ENCODE measurements around the gene FOXL2. TPM values are rescaled to one million over a fixed set of nuclear protein-coding genes. Genes with fewer than 3 reads are reported as not detected.

Gene FOXL2
- total RNA-seq, 1 donor from 2014 or later, result not detected

- TF ChIP-seq, protein P1, sequence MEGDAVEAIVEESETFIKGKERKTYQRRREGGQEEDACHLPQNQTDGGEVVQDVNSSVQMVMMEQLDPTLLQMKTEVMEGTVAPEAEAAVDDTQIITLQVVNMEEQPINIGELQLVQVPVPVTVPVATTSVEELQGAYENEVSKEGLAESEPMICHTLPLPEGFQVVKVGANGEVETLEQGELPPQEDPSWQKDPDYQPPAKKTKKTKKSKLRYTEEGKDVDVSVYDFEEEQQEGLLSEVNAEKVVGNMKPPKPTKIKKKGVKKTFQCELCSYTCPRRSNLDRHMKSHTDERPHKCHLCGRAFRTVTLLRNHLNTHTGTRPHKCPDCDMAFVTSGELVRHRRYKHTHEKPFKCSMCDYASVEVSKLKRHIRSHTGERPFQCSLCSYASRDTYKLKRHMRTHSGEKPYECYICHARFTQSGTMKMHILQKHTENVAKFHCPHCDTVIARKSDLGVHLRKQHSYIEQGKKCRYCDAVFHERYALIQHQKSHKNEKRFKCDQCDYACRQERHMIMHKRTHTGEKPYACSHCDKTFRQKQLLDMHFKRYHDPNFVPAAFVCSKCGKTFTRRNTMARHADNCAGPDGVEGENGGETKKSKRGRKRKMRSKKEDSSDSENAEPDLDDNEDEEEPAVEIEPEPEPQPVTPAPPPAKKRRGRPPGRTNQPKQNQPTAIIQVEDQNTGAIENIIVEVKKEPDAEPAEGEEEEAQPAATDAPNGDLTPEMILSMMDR (IDR thresholded peaks at IDR 0.05; ENCODE audit: unreplicated experiment), result no peak
- Mint-ChIP-seq H3K4me3 (no peak overlapping the region), H3K4me1 (no peaks in the 10 kb centered on the region), H3K27ac (no peak overlapping the region), H3K9me3 (no peaks in the 10 kb centered on the region), H3K27me3 (ENCODE audit: low read depth) (peaks cover 29% of the 10 kb centered on the region), H3K36me3 (no peaks in the 10 kb centered on the region)
- no peak for DNase-seq (ENCODE audit: low spot score in 2 of 2, unreplicated experiment in 2 of 2)
Measured at GRCh38 chr3:138976047-138976446, 29.1 kb upstream of the FOXL2 start.

GRCh38 chr3:138975351-138975750, 28.4 kb upstream of the FOXL2 start:
- H3K4me3 Mint-ChIP-seq, result no peak overlapping the region
- H3K36me3 Mint-ChIP-seq, result no peaks in the 10 kb centered on the region
- H3K9me3 Mint-ChIP-seq, result no peaks in the 10 kb centered on the region
- H3K4me1 Mint-ChIP-seq, result no peaks in the 10 kb centered on the region
- no peak overlapping the region for H3K27ac Mint-ChIP-seq
- DNase-seq (ENCODE audit: low spot score in 2 of 2, unreplicated experiment in 2 of 2), result no peak
- TF ChIP-seq, protein P1 (IDR thresholded peaks at IDR 0.05; ENCODE audit: unreplicated experiment), result no peak
- peaks cover 28% of the 10 kb centered on the region for H3K27me3 Mint-ChIP-seq (ENCODE audit: low read depth)

DNA sequence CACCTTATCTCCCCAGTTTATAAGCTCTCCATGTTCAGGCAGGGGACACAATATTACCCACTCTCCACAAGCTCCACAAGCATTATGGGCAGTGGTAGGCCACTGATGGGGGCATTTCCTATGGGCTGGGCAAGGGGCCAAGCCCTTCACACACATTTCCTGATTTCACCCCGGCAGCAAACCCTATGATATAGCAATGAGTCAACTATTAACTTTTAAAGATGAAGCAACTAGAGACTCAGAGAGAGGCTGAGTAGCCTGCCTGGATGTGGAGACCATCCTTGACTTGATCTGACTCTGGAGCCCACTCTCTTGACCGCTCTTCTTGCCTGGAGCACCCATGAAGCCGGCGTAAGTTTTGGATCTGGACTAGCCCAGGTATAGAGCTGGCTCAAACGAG, 27.5 kb upstream of the FOXL2 start:
- H3K4me3 Mint-ChIP-seq, result no peak overlapping the region
- no peak for DNase-seq (ENCODE audit: low spot score in 2 of 2, unreplicated experiment in 2 of 2)
- peaks cover 29% of the 10 kb centered on the region for H3K27me3 Mint-ChIP-seq (ENCODE audit: low read depth)
- no peaks in the 10 kb centered on the region for H3K4me1 Mint-ChIP-seq
- TF ChIP-seq, protein P1 (IDR thresholded peaks at IDR 0.05; ENCODE audit: unreplicated experiment), result no peak
- H3K27ac Mint-ChIP-seq, result no peak overlapping the region
- H3K9me3 Mint-ChIP-seq, result no peaks in the 10 kb centered on the region
- no peaks in the 10 kb centered on the region for H3K36me3 Mint-ChIP-seq

GRCh38 chr3:138972941-138973340, 26.0 kb upstream of the FOXL2 start:
- Mint-ChIP-seq H3K36me3 (no peaks in the 10 kb centered on the region), H3K4me3 (no peak overlapping the region), H3K9me3 (no peaks in the 10 kb centered on the region), H3K27me3 (ENCODE audit: low read depth) (peaks cover 34% of the 10 kb centered on the region), H3K27ac (no peak overlapping the region), H3K4me1 (no peaks in the 10 kb centered on the region)
- DNase-seq (ENCODE audit: low spot score in 2 of 2, unreplicated experiment in 2 of 2), result no peak
- TF ChIP-seq, protein P1 (IDR thresholded peaks at IDR 0.05; ENCODE audit: unreplicated experiment), result no peak

- TF ChIP-seq, protein P1 (IDR thresholded peaks at IDR 0.05; ENCODE audit: unreplicated experiment), result no peak
- no peak for DNase-seq (ENCODE audit: low spot score in 2 of 2, unreplicated experiment in 2 of 2)
- Mint-ChIP-seq H3K4me3 (no peak overlapping the region), H3K27ac (no peak overlapping the region), H3K36me3 (no peaks in the 10 kb centered on the region), H3K27me3 (ENCODE audit: low read depth) (peaks cover 33% of the 10 kb centered on the region), H3K4me1 (no peaks in the 10 kb centered on the region), H3K9me3 (no peaks in the 10 kb centered on the region)
Measured at GRCh38 chr3:138971766-138972320, 24.9 kb upstream of the FOXL2 start.

GRCh38 chr3:138964923-138965322, 18.0 kb upstream of the FOXL2 start:
- peaks cover 57% of the 10 kb centered on the region for H3K27me3 Mint-ChIP-seq (ENCODE audit: low read depth)
- H3K4me1 Mint-ChIP-seq, result no peaks in the 10 kb centered on the region
- no peak overlapping the region for H3K4me3 Mint-ChIP-seq
- peaks cover 11% of the 10 kb centered on the region for H3K9me3 Mint-ChIP-seq
- no peak overlapping the region for H3K27ac Mint-ChIP-seq
- H3K36me3 Mint-ChIP-seq, result peaks cover 1% of the 10 kb centered on the region
- no peak for DNase-seq (ENCODE audit: low spot score in 2 of 2, unreplicated experiment in 2 of 2)
- TF ChIP-seq, protein P1 (IDR thresholded peaks at IDR 0.05; ENCODE audit: unreplicated experiment), result no peak
